ENCODE results near the gene SLC17A9.

The SLC17A9 gene

DNA sequence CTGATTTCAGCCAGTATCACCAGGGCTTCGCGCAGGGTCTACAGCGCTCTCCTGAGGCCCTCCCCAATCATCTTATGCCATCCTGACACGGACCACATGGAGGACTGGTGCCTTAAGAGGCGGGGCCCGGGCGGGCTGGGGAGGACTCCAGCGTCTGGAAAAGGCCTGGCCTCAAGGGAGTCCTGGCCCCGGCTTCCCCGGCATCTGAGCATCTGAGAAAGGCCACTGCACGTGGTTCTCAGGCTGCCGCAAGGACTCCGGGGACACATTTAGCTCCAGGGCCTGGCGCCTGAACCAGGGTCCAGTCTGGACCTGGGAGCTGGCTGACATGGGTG, 32.9 kb downstream of the SLC17A9 start:
- no peak for DNase-seq

DNA sequence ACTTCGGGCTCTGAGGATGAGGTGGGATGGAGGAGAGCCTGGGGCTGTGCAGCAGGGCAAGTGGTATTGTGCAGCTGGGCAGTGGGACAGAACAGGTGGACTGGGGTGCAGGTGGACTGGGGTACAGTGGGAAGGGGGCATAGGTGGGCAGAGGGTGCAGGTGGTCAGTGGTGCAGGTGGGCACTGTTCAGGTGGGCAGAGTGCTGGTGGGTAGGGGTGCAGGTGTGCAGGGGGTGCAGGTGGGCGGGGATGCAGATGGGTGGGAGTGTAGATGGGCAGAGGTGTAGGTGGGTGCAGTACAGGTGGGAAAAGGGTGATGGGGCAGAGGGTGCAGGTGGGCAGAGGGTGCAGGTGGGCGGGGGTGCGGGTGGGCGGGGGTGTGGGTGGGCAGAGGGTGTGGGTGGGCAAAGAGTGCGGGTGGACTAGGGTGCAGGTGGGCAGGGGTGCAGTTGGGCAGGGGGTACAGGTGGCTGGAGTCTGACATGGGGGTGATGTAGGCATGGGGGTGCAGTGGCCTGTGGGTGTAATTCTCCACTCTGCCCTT, 33.8 kb downstream of the SLC17A9 start:
- no peak for DNase-seq

DNA sequence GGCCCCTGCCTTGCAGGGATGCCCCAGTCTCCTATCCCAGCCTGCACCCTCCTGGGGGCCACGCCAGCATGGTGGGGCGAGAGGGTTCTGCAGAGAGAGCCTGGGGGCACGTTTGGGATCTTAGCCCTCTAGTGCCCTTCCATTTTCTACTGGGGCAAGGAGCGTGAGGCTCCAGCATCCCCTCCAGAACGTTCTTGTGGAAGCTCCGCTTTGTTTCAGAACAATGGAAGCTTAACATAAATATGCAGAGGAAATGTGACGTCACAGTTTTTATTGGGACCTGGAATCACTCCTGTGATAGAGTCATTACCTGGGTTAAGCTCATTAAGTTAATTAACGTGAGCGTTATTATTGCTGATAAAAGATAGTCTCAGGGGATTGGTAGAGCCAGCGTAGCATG, 34.6 kb downstream of the SLC17A9 start:
- no peak for DNase-seq

DNA sequence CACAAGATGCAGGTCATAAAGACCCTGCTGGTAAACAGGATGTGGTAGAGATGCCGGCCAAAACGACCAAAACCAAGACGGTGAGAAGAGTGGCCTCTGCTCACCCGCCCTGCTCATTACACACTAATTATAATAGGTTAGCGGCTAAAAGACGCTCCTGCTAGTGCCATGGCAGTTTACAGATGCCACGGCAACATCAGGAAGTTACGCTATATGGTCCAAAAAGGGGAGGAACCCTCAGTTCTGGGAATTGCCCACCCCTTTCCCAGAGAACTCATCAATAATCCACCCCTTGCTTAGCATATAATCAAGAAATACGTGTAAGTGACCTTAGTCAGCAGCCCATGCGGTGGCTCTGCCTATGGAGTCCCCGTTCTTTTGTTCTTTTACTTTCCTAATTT, 36.7 kb downstream of the SLC17A9 start:
- no peak for DNase-seq

DNA sequence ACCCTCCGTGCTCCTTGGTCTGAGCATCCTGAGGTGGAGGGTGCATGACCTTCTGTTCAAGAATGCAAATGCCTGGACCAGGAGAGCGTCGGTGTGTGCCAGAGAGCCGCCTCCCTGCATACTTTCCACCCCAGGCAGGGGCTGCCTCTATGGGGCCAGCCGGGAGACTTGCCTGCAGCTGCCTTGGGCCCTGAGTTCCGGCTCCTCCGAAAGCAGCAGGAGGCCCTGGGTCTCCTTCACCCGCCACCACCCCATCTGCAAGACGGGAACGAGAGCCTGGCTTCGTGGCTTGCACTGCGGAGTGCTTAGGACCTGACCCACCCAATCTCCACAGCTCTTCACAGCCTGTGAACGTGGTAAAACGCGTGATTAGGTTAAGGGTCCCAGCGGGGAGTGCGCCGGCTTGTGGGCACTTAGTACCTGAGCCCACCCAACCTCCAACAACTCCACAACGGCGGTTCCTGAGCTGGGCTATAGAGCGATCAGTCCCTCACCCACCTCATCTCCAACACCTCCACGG, 37.9 kb downstream of the SLC17A9 start:
- no peak for DNase-seq

DNA sequence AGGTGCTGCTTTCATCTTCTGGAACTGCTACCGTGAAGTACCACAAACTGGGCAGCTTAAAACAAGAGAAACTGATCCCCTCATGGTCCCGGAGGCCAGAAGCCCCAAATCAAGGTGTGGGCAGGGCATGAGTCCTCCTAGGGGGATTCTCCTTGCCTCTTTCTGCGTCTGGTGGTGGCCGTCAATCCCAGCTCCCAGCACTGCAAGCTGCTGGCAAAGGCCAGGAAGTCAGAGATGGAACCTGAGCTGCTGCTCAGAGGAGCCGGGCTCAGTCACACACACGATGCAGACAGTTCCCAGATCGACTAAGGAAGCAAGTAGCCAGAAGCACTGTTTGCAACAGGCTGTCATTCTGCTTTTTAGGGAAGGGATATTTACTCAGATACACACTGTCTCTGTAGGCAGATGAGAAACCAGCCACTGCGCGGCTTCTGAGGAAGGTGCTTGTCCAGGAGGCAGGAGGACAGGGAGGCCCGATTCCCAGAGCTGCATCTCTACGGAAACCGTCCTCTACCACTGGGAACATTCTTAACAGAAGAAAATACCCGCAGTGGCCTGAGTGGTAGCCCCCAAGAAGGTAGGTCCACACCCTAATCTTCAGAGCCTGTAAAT, 38.8 kb downstream of the SLC17A9 start:
- no peak for DNase-seq

DNA sequence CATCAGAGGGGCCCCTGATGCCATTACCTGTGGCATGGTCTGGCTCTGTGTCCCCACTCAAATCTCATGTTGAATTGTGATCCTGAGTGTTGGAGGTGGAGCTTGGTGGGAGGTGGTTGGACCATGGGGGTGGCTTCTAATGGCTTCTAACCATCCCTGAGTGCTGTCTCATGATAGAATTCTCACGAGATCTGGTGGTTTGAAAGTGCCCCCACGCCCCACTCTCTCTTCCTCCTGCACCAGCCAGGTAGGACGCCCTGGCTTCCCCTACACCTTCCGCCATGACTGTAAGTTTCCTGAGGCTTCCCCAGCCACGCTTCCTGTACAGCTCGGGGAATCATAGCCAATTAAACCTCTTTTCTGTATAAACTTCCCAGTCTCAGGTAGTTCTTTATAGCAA, 39.4 kb downstream of the SLC17A9 start:
- no peak for DNase-seq

DNA sequence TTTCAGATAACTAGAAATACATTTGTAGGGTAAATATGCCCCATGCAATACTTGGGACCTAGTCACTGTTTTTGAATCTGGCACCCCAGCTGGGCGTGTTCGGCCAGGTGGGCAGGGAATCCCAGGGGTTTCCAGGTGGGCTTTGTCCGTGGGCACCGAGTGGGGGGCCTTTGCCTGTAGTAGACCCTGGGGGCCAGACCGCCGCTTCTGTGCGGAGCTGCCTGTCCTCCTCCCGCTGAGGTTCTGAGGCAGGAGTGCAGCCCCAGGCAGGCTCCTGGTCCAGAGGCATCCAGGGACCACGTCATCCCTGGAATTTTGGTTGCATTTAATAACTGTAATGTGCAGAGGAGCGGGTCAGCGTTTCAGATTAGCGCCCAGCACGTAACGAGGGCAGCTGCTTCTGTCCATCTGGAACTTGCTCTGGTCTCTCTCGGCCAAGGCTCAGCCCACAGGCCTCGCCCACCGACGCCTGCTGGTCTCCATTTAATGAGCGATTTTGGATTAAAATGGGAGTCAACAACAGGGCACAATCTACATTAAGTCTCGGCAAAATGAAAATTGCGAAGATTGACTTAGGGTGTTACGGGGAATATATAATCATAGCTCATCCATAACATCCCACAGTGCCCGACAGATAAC, 41.5 kb downstream of the SLC17A9 start:
- DNase-seq, result no peak

DNA sequence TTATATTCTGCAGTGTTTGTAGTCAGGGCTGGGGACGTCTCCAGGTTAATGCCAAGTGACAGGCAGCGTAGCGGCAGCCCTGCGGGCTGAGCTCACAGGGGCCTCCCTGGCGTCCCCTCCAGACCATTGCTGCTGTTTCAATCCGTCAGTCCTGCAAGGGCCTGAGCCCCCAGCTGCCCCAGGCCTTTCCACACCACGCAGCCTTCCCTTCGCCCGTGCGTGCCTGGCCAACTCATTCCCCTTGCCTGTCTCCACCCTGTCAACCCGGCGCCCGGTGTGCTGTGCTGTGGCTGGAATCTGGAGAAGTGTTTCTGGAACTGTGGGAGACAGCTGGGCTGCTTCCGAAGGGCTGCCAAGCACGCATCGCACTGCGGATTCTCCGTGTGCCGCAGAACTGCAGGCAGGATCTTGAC, 42.4 kb downstream of the SLC17A9 start:
- DNase-seq, result no peak

DNA sequence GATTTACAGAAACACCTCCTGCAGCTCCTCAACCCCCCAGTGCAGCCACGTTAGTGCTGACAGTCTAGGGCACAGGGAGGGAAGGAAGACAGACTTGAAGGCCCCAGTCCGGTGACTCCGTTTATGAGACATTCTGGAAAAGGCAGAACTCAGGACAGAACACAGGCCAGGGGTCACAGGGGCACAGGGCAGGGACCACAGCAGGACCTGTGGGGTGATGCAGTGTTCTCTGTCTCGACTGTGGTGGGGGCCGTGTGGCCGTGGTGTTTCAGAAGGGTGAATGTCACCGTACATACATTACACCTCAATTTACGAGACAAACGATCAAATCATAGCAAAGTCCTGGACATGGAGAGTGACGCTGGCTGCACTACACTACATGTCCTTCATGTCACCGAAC, 43.0 kb downstream of the SLC17A9 start:
- DNase-seq, result no peak

DNA sequence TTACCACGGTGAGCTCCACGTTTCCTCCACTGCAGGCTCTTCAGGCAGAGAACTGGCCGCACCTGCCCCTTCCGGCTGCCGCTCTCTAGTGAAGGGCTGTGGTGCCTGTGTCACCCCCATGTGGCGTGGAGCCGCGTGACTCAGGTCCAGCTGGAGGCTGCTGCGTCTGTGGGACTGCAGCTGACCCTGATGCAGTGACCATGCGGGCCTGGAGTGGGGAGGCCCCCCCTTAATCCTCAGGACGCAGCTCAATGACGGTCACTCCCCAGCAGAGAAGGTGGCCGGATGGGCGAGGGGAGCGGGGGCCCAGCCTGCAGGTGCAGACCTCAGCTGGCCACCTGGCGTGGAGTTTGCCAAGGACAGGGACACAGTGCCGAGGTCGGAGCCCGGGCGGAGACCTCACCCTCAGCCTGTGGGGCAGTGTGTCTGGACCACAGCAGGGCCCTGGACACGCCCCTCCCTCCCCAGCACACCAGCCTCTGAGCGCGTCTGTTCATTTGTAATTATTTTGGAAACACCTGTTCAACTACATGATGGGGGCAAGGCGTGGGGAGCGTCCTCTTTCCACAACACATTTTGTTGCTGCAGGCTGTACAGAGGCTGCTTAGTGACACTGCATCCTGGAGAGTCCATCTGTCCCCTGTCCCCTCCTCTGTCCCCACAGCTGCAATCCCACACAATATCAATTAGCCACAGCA, 43.5 kb downstream of the SLC17A9 start:
- DNase-seq, result no peak

DNA sequence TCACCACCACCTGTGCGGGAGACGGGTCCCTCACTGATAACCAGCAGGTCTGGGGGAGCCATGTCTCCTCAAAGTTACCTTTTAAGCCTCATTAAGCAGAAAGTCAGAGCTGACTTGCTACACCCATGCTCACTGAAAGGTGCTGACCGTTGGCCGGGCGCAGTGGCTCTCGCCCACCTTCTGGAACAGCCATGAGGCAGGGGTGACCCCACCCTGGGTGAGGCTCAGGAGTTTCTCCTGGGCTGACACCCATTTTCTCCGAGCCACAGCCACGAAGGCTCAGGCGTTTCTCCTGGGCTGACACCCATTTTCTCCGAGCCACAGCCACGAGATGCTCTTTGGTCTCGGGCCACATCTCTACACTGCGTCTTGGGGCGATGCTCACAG, 44.1 kb downstream of the SLC17A9 start:
- no peak for DNase-seq

DNA sequence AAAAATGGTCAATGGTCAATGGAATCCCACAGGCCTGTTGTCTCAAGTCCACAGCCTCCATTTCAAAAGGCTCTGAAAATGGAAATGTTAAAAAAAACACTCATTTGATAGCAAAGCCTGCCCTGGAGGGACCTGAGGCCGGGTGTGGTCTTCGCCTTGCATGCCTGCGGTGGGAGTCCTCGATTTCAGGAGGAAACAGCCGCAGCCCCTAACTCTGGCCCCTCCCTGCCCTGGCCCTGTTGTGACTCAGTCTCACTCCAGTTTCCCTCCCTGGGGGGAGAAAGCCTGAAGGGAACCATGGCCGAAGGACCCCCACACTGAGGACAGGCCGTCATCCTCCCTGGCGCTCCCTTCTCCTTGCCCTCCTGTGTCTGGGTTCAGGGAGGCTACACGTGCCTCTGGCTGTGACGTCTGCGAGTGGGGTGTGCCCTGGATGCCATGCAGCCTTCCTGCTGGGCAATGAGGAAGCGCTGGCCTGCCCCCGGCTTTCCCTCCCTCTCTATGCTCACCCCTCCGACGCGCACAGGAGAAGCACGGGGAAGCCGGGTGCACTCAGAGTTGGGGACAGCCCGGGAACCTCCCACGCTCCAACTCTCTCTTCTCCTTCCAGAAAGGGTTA, 45.0 kb downstream of the SLC17A9 start:
- no peak for DNase-seq

DNA sequence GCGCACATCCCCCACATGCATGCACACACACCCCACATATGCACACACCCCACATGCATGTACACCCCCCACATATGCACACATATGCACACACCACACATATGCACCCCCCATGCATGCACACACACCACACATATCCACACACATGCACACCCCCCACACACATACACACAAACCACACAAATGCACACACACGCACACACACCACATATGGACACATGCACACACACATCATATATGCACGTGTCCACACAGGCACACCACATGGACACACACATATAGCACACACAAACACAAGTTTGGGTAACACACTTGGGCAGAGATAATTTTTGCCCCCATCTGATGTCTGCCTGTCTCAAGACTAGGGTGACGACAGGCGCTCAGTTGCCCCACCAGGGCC, 45.9 kb downstream of the SLC17A9 start:
- DNase-seq, result no peak

DNA sequence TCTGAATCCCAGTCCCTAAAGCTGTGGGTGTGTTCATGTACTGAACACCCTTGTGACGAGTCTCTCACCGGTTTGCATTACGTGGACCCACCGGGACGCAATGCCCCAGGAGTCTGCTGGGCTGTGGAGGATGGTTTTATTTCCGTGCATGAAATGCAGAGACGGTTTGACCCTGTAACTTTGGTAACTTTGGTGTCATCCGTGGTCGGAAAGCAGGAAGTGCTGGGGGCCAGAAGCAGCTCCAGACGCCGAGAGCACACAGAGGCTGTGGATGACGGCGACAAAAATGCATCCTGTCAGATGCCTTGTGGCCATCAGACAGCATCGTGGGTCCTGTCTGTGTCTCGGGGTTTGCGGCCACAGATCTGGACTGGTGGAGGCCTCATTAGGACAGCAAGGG, 47.1 kb downstream of the SLC17A9 start:
- DNase-seq, result no peak

DNA sequence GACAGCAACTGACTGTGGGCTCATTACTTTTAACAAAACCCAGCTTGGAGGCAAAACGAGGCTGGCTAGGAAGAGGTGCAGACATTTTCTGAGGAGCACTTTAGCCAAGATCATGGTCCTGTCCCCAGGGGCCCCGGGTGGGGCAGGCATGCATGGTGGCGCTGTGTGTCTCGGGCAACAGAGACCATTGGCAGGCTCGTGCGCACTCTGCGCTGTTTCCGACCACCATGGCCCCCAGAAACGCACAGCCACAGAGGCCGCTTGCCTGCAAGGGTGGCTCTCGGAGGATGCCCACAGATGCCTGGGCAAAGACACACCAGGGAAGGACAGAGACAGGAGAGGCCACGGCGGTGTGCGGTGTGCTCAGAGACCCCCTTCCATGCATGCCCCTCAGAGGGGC, 47.5 kb downstream of the SLC17A9 start:
- no peak for DNase-seq

DNA sequence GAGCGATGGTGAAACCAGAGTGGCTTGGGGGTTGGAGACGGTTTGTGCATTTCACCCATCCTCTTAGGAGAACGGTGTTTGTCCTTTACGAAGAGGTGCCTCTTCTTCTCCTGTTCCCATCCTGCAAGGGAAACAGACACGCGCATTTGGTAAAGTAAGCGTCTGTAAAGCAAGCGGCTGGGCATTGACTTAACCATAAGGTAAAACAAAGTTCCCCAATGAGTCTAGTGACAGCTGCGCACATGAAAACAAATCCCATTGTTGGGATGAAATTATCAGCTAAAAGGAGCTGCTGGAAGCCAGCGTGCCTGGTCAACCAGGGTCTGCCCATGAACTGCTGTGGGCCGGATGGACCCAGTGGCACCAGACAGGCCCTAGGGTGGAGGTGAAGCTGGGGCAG, 48.4 kb downstream of the SLC17A9 start:
- no peak for DNase-seq

DNA sequence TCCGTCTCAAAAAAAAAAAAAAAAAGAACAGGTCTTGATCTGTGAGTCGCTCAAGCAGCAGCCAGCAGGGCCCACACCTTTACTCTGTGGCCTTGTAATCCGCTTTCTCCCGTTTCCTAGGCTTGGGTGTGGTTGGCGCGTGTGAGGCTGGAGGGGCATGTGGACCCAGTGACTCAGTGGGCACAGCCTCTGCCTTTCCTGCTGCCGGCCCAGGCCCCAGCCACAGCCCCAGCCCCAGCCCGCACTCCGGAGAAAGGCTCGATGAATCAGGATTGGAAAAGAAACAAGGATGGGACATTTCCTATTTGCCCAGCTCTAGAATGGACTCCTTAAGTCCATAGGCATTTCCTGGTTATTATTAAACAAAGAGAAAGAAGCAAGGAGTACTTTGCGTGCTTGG, 50.0 kb downstream of the SLC17A9 start:
- no peak for DNase-seq

DNA sequence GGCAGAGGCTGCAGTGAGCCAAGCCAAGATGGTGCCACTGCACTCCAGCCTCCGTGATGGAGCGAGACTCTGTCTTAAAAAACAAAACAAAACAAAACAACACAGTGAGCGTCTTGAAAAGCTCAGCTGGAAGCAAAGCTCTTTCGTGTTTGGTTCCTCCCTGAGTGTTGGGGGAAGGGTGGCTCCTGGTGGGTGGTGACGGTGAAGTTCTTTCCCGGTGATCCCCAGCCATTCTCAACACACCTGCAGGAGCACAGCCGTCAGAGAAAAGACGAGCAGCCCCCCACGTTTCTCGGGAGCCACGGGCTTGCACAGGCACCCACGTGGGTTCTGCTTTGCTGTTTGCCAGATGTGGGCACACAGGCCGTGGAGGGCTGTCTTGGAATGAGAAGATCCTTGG, 51.0 kb downstream of the SLC17A9 start:
- DNase-seq, result no peak

DNA sequence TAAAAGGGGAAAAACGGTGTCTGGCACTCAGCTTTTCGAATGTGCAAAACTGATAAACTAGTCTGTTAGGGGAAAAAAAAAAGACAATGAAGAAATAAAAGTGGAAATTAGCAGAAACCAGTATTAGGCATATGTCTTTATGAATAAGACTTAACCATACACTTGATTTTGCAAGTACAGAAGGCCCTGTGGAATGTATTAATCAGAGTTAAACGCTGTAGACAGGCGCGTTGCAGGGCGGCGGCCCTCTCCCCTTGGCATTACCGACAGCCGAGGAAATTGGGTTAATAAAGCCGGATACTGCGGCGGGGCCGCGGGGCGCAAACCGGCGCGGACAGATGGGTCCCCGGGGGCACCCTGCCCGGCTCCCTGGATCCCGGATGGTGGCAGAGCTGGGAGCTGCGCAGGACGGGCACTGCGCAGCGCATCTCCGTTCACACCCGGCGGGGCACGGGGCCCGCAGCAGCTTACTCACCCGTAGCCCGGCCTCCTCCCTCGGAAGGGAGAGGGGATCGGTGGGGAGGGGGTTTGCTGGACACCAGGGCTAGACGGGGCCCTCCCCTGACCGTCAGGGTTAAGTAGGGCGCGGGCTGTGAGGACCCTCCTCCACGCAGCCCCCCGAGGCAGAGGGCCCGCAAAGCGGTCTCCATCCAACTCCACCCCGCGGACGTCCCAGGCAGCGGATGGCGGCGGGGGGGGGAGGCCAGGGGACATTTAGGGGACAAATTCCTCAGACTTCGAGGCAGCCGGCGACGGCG, 52.3 kb downstream of the SLC17A9 start:
- no peak for DNase-seq

DNA sequence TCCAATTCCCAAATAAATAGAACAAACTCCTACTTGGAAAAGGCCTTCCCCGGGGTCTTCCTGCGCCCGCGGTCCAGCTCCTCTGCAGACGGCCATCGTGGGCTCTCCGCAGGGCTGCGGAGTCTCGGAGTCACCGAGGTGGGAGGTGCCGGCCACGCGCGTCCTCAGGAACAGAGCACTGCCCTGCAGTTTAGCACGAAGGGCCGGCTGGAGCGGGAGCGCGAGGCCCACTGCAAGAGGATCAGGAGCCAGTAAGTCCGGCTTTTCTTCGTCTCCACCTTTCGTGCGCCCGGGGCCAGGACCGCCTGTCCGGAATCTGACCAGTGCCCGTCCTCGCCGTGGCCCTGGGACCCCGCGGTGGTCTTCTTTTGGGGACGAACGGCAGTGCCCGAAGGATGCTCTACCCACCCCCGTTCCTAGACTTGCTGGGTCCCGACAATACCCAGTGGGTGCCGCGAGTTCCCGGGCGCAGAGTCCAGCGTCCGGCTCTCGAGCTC, 52.9 kb downstream of the SLC17A9 start:
- no peak for DNase-seq

DNA sequence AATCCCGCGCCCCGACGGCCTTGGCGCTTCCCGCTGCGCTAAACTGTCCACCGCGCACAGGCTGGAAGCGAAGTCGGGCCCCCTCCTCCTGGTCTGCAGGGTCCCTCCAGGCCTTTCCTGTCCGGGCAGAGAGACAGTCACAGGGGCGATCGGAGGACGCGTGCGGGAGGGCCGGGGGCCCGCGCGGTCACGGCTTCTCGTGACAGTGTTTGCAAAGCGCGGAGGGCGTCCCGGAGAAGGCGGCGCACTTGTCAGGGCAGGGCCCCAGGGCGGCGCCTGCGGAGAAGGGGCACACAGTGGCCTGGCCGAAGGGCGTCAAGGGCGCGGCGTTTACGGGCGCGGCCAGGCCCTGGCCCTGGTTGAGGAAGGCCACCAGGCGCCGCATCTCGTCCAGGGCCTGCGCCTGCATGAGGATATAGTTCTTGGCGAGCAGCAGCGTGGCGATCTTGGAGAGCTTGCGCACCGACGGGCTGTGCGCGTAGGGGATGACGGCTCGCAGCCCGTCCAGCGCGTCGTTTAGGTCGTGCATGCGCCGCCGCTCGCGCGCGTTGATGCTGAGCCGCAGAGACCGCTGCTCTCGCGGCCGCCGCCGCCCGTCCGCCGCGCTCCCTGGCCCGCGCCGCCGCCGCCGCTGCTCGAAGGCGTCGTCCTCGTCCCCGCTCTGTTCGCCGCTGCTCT, 53.5 kb downstream of the SLC17A9 start:
- DNase-seq, result no peak
